ENCODE results near the gene PCID2.

DNA sequence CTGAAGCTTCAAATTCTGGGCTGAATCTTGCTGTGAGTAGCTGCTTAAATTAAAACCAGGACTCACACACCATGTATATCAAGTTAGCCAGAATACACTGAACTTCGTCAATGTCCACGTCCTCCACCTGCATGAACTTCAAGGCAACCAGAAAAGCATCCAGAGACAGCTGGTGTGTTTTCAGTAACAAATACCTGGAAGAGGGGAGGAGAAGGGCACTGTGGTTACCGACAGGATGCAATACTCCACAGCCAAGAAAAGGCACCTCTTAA is 29.6 kb downstream of the PCID2 start:
- TF ChIP-seq, protein P1, sequence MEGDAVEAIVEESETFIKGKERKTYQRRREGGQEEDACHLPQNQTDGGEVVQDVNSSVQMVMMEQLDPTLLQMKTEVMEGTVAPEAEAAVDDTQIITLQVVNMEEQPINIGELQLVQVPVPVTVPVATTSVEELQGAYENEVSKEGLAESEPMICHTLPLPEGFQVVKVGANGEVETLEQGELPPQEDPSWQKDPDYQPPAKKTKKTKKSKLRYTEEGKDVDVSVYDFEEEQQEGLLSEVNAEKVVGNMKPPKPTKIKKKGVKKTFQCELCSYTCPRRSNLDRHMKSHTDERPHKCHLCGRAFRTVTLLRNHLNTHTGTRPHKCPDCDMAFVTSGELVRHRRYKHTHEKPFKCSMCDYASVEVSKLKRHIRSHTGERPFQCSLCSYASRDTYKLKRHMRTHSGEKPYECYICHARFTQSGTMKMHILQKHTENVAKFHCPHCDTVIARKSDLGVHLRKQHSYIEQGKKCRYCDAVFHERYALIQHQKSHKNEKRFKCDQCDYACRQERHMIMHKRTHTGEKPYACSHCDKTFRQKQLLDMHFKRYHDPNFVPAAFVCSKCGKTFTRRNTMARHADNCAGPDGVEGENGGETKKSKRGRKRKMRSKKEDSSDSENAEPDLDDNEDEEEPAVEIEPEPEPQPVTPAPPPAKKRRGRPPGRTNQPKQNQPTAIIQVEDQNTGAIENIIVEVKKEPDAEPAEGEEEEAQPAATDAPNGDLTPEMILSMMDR (IDR thresholded peaks at IDR 0.05): no peak
- no peak for TF ChIP-seq EZH2 (IDR thresholded peaks at IDR 0.05; ENCODE audit: borderline replicate concordance, insufficient read depth, low read depth, low read length, poor library complexity, severe bottlenecking)
